HepG2 (cell line): ENCODE measurements around the gene GFOD1. TPM values are rescaled to one million over a fixed set of nuclear protein-coding genes. Genes with fewer than 3 reads are reported as not detected.
A peak's percentile ranks its signal among the peaks of the same experiment; 100 is the strongest.

Experiments
- BHLHE40 ChIP-seq: IDR thresholded peaks from 2 replicates; pipeline ENCODE4 v1.6.1; 2011; ENCODE audit warnings: low read length, improper control_type of control experiment
- ELF4 ChIP-seq: sonication (generic); formaldehyde crosslinking; IDR thresholded peaks from 2 replicates; pipeline ENCODE4 v1.5.0; 2020; ENCODE audit warnings: missing genetic modification reagents, mild to moderate bottlenecking, moderate library complexity, borderline replicate concordance
- FOSL2 ChIP-seq: sonication (generic); formaldehyde crosslinking; IDR thresholded peaks from 2 replicates; pipeline ENCODE4 v1.4.0; 2020; ENCODE audit warnings: missing genetic modification reagents
- HDAC2 ChIP-seq: sonication (generic); formaldehyde crosslinking; IDR thresholded peaks from 2 replicates; pipeline ENCODE4 v1.4.0; 2020; ENCODE audit warnings: missing genetic modification reagents
- HOXA9 ChIP-seq: sonication (generic); formaldehyde crosslinking; IDR thresholded peaks from 2 replicates; pipeline ENCODE4 v1.8.1; 2022; ENCODE audit warnings: missing genetic modification reagents, mild to moderate bottlenecking, moderate library complexity, borderline replicate concordance
- JUND ChIP-seq: sonication (generic); formaldehyde crosslinking; IDR thresholded peaks from 2 replicates; pipeline ENCODE4 v1.8.0; 2022; ENCODE audit warnings: mild to moderate bottlenecking, missing genetic modification reagents
- KDM2A ChIP-seq: sonication (generic); formaldehyde crosslinking; IDR thresholded peaks from 2 replicates; pipeline ENCODE4 v1.4.0; 2020; ENCODE audit warnings: low read depth, missing genetic modification reagents, borderline replicate concordance
- KDM5A ChIP-seq: fragments of 200-600 bp; sonication (generic); IDR thresholded peaks from 2 replicates; pipeline ENCODE4 v1.7.0; 2018; ENCODE audit warnings: antibody characterized with exemption, mild to moderate bottlenecking, low read length, borderline replicate concordance
- MTF2 ChIP-seq: sonication (generic); formaldehyde crosslinking; IDR thresholded peaks from 2 replicates; pipeline ENCODE4 v1.5.0; 2020; ENCODE audit warnings: missing genetic modification reagents, borderline replicate concordance
- REL ChIP-seq: sonication (generic); formaldehyde crosslinking; conservative IDR thresholded peaks from 2 replicates; pipeline ENCODE4 v1.8.0; 2022; ENCODE audit warnings: mild to moderate bottlenecking, missing genetic modification reagents, moderate library complexity
- RFX3 ChIP-seq: IDR thresholded peaks from 2 replicates; pipeline ENCODE4 v1.6.1; 2016; ENCODE audit warnings: missing biosample characterization, missing genetic modification reagents
- TBP ChIP-seq: sonication (generic); formaldehyde crosslinking; IDR thresholded peaks from 2 replicates; pipeline ENCODE4 v1.5.0; 2020; ENCODE audit warnings: missing genetic modification reagents
- TEAD3 ChIP-seq: optimal IDR thresholded peaks from 2 replicates; pipeline ENCODE3; 2016; ENCODE audit warnings: borderline replicate concordance
- THYN1 ChIP-seq: sonication (generic); formaldehyde crosslinking; IDR thresholded peaks from 2 replicates; pipeline ENCODE4 v1.8.1; 2023; ENCODE audit warnings: low read depth, mild to moderate bottlenecking, moderate library complexity, missing genetic modification reagents, borderline replicate concordance
- ZNF558 ChIP-seq: sonication (generic); formaldehyde crosslinking; IDR thresholded peaks from 2 replicates; pipeline ENCODE4 v1.9.0; 2022; ENCODE audit warnings: mild to moderate bottlenecking, missing genetic modification reagents, borderline replicate concordance
- polyA plus RNA-seq, 8 experiments: library from polyadenylated mRNA; depleted of rRNA in 3 of 8; stranded (reverse) in 7 of 8; unstranded in 1 of 8; fragments of >200 nt; fragmentation: Illumina TruSeq in 4 of 8; extraction: Trizol in 4 of 8; gene quantifications; 2 replicates each; pipeline versions ENCODE4 v1.2.1 to v1.2.3, GENCODE V29; 2011 to 2016; ENCODE audit warnings: low read depth in 4 of 8, missing spikeins in 1 of 8, mixed read lengths in 1 of 8; ENCODE audit not compliant: insufficient read depth in 1 of 8
- total RNA-seq, 5 experiments: library from RNA; depleted of rRNA; stranded (reverse); fragments of >200 nt; fragmentation: Illumina TruSeq; extraction: Trizol; gene quantifications; 2 replicates each; pipeline ENCODE4 v1.2.3, GENCODE V29; 2016; ENCODE audit warnings: low read depth in 1 of 5
- TF ChIP-seq, protein P1 (sequence below): sonication (generic); formaldehyde crosslinking; IDR thresholded peaks from 2 replicates; pipeline ENCODE4 v1.5.0; 2020; ENCODE audit warnings: mild to moderate bottlenecking, missing genetic modification reagents
- TF ChIP-seq, protein P2 (sequence below): sonication (generic); formaldehyde crosslinking; IDR thresholded peaks from 2 replicates; pipeline ENCODE4 v1.8.1; 2022; ENCODE audit warnings: low read depth, mild to moderate bottlenecking, missing genetic modification reagents
- TF ChIP-seq, protein P3 (sequence below): sonication (generic); formaldehyde crosslinking; IDR thresholded peaks from 2 replicates; pipeline ENCODE4 v1.4.0; 2020; ENCODE audit warnings: missing genetic modification reagents; ENCODE audit errors: not compliant biosample characterization
- TF ChIP-seq, protein P4 (sequence below): IDR thresholded peaks from 2 replicates; pipeline ENCODE4 v1.6.1; 2012; ENCODE audit warnings: inconsistent platforms
- TF ChIP-seq, protein P5 (sequence below): sonication (generic); formaldehyde crosslinking; conservative IDR thresholded peaks from 2 replicates; pipeline ENCODE4 v1.8.0; 2022; ENCODE audit warnings: missing genetic modification reagents
- TF ChIP-seq, protein P6 (sequence below): sonication (generic); formaldehyde crosslinking; IDR thresholded peaks from 2 replicates; pipeline ENCODE4 v1.8.0; 2023; ENCODE audit warnings: mild to moderate bottlenecking, missing genetic modification reagents

GFOD1 gene
- total and polyA plus RNA-seq, 2 of the 13 experiments (the other 11 are each of a cell fraction or from before 2014, with no cell fraction given), result 1.9 to 6.4 TPM

DNA sequence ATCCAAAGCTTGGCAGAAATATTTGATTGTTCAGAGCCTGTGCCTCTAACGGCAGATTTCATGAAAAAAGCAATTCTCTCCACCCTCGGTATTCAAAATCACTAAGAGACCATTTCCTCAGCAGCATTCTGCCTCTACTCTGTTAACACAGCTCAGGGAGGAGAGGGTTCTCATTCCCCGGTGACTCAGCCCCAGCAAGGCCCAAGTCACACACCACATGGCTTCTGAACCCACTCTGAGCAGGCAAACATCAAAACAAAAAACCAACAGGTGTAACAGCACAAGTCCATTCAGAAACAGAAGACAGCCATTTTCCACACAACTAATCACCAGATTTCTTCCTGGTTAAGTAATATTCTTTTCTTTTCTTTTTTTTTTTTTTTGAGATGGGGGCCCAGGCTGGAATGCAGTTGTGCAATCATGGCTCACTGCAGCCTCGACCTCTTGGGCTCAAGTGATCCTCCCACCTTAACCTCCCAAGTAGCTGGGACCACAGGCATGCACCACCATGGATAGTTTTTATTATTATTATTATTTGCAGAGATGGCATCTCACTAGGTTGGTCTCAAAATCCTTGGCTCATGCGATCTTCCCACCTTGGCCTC is 55.4 kb downstream of the GFOD1 start (continued):
- TF ChIP-seq TBP (CRISPR knock-in tag), result no peak
- TF ChIP-seq KDM5A, result no peak
- no peak for TF ChIP-seq ELF4 (CRISPR knock-in tag)
- peak; percentile 75 for TF ChIP-seq FOSL2
- TF ChIP-seq TEAD3 (CRISPR knock-in tag), result peak; percentile 24
- no peak for TF ChIP-seq BHLHE40
- TF ChIP-seq RFX3 (CRISPR knock-in tag), result no peak
- no peak for TF ChIP-seq THYN1 (CRISPR knock-in tag)
- no peak for TF ChIP-seq KDM2A (CRISPR knock-in tag)
- TF ChIP-seq HDAC2, result no peak
- TF ChIP-seq, protein P1, sequence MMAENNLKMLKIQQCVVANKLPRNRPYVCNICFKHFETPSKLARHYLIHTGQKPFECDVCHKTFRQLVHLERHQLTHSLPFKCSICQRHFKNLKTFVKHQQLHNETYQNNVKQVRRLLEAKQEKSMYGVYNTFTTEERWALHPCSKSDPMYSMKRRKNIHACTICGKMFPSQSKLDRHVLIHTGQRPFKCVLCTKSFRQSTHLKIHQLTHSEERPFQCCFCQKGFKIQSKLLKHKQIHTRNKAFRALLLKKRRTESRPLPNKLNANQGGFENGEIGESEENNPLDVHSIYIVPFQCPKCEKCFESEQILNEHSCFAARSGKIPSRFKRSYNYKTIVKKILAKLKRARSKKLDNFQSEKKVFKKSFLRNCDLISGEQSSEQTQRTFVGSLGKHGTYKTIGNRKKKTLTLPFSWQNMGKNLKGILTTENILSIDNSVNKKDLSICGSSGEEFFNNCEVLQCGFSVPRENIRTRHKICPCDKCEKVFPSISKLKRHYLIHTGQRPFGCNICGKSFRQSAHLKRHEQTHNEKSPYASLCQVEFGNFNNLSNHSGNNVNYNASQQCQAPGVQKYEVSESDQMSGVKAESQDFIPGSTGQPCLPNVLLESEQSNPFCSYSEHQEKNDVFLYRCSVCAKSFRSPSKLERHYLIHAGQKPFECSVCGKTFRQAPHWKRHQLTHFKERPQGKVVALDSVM (CRISPR knock-in tag), result peak; percentile 86
- TF ChIP-seq MTF2 (CRISPR knock-in tag), result no peak
- TF ChIP-seq, protein P2, sequence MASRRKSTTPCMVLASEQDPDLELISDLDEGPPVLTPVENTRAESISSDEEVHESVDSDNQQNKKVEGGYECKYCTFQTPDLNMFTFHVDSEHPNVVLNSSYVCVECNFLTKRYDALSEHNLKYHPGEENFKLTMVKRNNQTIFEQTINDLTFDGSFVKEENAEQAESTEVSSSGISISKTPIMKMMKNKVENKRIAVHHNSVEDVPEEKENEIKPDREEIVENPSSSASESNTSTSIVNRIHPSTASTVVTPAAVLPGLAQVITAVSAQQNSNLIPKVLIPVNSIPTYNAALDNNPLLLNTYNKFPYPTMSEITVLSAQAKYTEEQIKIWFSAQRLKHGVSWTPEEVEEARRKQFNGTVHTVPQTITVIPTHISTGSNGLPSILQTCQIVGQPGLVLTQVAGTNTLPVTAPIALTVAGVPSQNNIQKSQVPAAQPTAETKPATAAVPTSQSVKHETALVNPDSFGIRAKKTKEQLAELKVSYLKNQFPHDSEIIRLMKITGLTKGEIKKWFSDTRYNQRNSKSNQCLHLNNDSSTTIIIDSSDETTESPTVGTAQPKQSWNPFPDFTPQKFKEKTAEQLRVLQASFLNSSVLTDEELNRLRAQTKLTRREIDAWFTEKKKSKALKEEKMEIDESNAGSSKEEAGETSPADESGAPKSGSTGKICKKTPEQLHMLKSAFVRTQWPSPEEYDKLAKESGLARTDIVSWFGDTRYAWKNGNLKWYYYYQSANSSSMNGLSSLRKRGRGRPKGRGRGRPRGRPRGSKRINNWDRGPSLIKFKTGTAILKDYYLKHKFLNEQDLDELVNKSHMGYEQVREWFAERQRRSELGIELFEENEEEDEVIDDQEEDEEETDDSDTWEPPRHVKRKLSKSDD (CRISPR knock-in tag), result no peak
- TF ChIP-seq, protein P3, sequence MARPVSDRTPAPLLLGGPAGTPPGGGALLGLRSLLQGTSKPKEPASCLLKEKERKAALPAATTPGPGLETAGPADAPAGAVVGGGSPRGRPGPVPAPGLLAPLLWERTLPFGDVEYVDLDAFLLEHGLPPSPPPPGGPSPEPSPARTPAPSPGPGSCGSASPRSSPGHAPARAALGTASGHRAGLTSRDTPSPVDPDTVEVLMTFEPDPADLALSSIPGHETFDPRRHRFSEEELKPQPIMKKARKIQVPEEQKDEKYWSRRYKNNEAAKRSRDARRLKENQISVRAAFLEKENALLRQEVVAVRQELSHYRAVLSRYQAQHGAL (CRISPR knock-in tag), result no peak
- TF ChIP-seq HOXA9 (CRISPR knock-in tag), result no peak
- TF ChIP-seq, protein P4, sequence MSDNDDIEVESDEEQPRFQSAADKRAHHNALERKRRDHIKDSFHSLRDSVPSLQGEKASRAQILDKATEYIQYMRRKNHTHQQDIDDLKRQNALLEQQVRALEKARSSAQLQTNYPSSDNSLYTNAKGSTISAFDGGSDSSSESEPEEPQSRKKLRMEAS, result 0 out of 2 replicates have a peak, but pooled peaks have one; percentile 41
- no peak for TF ChIP-seq REL (CRISPR knock-in tag)
- TF ChIP-seq, protein P5, sequence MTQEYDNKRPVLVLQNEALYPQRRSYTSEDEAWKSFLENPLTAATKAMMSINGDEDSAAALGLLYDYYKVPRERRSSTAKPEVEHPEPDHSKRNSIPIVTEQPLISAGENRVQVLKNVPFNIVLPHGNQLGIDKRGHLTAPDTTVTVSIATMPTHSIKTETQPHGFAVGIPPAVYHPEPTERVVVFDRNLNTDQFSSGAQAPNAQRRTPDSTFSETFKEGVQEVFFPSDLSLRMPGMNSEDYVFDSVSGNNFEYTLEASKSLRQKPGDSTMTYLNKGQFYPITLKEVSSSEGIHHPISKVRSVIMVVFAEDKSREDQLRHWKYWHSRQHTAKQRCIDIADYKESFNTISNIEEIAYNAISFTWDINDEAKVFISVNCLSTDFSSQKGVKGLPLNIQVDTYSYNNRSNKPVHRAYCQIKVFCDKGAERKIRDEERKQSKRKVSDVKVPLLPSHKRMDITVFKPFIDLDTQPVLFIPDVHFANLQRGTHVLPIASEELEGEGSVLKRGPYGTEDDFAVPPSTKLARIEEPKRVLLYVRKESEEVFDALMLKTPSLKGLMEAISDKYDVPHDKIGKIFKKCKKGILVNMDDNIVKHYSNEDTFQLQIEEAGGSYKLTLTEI (CRISPR knock-in tag), result no peak
- no peak for TF ChIP-seq JUND (CRISPR knock-in tag)
- TF ChIP-seq ZNF558 (CRISPR knock-in tag), result no peak
- TF ChIP-seq, protein P6, sequence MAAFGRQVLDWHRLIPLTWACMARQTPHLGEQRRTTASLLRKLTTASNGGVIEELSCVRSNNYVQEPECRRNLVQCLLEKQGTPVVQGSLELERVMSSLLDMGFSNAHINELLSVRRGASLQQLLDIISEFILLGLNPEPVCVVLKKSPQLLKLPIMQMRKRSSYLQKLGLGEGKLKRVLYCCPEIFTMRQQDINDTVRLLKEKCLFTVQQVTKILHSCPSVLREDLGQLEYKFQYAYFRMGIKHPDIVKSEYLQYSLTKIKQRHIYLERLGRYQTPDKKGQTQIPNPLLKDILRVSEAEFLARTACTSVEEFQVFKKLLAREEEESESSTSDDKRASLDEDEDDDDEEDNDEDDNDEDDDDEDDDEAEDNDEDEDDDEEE (CRISPR knock-in tag), result no peak
